LNCAP (cell line): Measurements from ENCODE around the gene YAP1.

ENCODE experiments used
- TF ChIP-seq, protein P1 (sequence below): fragments of 450-650 bp; IDR thresholded peaks from 2 replicates; pipeline ENCODE4 v1.5.1; 2017; ENCODE audit warnings: mild to moderate bottlenecking

The YAP1 gene

DNA sequence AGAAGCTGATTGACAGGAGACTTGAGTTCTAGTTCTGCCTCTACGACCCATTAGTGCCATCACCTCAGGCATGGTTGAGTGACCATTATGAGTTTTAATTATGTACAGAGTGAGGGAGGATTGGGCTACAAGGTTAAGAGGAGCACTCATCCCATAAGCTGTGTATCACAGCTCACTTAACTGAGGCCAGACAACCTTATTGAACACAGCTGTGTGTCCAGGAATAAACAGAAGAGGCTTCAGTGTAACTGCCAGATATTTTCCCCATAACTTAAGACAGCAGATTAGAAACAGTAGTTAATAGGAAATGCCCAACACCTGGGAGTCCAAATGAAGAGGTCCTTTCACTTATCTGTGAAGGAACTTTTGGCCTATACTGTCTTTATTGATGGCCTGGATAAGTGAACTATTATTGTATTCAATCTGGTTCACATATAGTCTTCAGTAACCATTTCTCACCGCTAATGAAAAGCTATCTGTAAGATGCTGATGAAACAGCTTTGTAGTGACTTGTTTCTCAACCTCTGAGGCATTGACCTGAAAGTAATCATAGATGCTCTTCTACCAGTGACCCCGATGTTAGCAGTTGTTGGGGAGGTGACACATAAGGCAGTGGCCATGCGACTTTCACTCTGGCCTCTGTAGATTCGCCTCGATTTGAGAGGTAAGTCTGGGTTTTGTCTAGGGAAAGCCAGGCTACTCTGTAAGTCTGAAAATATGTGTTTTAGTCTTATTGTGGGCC, 41.7 kb downstream of the YAP1 start:
- TF ChIP-seq, protein P1, sequence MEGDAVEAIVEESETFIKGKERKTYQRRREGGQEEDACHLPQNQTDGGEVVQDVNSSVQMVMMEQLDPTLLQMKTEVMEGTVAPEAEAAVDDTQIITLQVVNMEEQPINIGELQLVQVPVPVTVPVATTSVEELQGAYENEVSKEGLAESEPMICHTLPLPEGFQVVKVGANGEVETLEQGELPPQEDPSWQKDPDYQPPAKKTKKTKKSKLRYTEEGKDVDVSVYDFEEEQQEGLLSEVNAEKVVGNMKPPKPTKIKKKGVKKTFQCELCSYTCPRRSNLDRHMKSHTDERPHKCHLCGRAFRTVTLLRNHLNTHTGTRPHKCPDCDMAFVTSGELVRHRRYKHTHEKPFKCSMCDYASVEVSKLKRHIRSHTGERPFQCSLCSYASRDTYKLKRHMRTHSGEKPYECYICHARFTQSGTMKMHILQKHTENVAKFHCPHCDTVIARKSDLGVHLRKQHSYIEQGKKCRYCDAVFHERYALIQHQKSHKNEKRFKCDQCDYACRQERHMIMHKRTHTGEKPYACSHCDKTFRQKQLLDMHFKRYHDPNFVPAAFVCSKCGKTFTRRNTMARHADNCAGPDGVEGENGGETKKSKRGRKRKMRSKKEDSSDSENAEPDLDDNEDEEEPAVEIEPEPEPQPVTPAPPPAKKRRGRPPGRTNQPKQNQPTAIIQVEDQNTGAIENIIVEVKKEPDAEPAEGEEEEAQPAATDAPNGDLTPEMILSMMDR, result no peak

DNA sequence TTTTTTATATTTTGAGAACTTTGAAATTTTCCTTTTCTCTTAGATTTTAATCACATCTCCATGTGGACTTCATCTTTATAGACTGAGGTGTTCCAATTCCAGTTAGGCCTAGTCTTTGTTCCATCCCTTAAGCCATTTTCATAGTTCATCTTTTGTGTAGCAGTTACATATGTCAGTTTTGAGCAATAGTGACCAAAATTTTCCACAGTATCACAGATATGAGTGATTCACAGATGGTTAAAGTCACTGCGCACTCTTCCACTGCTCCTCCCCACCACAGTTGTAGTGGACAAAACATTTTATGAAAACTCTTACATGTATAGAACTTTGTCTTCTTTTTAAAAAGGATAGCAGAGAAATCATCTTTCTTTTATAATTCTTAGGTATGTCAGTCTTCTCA, 42.8 kb downstream of the YAP1 start:
- TF ChIP-seq, protein P1, result no peak

DNA sequence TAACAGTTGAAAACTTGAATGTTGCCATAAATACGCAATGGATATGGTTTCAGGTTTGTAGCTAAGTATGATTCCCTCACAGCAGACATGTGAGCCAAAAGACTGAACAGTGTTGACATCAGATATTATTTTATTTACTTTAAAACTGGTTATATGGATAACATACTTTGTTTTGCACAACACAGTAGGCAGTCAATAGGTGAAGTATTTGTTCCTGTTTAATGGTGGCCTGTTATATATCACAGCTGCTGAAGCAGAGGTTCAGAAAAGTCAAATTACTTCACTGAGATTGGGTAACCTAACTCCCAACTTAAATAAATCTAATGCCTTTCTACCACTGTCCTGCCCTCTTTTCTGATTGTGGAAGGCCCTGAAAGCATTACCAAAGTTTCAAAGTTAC, 44.6 kb downstream of the YAP1 start:
- TF ChIP-seq, protein P1, result no peak

DNA sequence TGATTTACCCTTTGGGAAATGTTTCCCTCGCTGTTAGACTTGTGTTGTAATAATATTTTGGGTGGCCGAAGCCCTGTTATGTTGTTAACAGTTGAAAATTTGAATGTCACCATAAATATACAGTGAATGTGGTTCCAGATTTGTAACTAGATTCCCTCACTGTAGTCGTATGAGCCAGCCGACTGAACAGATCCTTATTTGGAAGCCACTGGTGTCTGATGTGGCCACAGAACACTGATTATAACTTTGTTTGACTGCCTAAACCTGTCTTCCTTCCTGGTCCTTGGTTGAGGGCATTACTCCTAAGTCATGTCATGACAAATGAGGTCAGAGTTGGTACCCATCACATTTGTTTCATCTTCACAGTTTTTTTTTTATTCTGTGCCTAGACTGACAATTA, 45.4 kb downstream of the YAP1 start:
- TF ChIP-seq, protein P1, result no peak

DNA sequence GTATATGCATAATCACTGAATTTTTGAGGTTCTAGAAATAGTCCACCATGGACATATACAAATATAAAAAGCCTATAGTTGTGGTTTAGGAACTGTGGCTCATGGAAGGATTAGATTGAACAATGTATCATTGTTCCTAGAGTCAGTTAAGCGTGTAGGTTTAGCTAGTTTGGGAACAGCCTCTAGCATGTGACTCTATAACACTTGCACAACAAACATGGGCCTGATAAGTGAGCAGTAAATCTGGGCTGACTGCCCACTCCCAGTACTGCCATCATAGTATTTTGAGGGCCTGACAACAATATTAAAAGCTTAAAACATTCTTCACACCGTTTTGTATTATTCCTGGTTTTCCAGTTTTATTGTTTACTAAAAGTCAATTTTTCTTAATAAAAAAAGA, 47.0 kb downstream of the YAP1 start:
- TF ChIP-seq, protein P1, result no peak

DNA sequence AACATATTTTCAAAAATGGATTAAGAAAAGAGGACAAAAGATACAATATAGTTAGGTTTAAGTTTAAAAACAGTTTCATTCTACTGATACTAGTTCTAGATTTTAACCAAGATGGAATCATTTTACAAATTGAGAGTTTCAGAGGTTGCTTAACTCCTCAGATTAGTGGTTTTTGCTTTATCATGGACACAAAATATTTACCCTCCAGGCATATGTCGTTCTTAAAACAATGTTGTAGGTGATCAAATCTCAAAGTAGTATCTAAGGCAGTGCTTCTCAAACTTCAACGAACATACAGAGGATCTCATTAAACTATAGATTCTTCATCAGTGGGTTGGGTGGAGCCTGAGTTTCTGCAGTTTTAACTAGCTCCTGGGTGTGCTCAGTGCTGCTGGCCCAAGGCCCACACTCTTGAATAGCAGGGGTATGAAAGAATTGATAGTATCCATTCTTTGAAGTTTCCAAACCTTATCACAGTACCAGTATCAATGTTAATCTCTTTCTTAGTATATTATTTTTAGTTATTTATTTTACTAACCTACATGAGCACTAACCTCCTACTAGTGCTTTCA, 48.0 kb downstream of the YAP1 start:
- TF ChIP-seq, protein P1, result no peak

DNA sequence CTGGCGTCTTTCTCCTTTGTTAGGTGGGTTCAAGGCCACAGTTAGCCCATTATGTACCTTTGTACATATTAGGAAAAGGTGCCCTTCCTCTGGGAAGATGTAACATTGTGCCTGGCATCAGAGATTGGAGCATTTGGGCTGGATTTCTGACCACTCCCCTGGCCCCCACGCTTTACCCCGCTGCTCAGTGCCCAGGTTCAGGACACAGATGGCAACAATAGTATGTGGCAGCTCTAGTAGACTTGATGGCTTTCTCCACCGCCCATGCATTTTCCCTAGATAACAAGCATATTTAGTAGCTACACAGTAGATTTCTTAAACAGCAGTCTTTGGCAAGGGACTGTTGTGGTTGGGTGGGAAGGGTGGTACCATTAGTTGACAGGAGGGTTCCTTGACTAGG, 53.1 kb downstream of the YAP1 start:
- TF ChIP-seq, protein P1, result no peak
